ENCODE data around the gene CASR. TPM values are rescaled to one million over a fixed set of nuclear protein-coding genes. Genes with fewer than 3 reads are reported as not detected.

The CASR gene
- total RNA-seq, 1 donor: not detected

DNA sequence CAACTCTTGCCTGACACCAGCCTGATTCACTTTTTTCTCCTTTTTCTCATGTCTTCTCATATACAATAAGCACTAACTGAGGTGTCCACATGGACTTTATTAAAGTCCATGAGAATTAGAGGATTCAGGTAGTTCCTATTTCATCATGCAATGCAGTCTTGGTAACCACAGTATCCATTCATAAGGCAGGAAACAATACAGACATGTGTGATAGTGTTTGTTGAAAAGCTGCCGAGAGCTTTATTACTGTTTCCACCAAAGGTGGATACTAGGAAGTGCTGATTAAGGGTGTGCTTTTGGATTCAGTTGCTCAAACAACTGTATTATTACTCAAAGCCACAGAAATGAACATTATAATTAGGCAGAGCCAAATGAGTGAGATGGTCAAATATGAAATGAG, 5.3 kb downstream of the CASR start:
- no peak for DNase-seq (ENCODE audit: insufficient read length, low spot score, missing footprints)
- no peak overlapping the region for H3K27ac ChIP-seq (ENCODE audit: low read depth, low read length)
- no peak overlapping the region for H3K4me3 ChIP-seq (ENCODE audit: insufficient read depth, low read length)
- H3K4me1 ChIP-seq (ENCODE audit: insufficient read depth, low read length): no peaks in the 10 kb centered on the region
- no peaks in the 10 kb centered on the region for H3K36me3 ChIP-seq (ENCODE audit: insufficient read depth, low read length)
- H2AFZ ChIP-seq (ENCODE audit: low read length): no peak overlapping the region
- no peaks in the 10 kb centered on the region for H3K79me2 ChIP-seq (ENCODE audit: insufficient read depth, low read length)
- H3K27me3 ChIP-seq (ENCODE audit: insufficient read depth, low read length): peaks cover 13% of the 10 kb centered on the region
- no peaks in the 10 kb centered on the region for H4K20me1 ChIP-seq (ENCODE audit: insufficient read depth, low read length)
- peaks cover 3% of the 10 kb centered on the region for H3K9me3 ChIP-seq (ENCODE audit: low read depth, low read length)
- no peak for TF ChIP-seq CTCF (IDR thresholded peaks at IDR 0.05; ENCODE audit: extremely low read depth, low read depth, low read length)
- no peak overlapping the region for H3K4me2 ChIP-seq (ENCODE audit: insufficient read depth, low read length)

DNA sequence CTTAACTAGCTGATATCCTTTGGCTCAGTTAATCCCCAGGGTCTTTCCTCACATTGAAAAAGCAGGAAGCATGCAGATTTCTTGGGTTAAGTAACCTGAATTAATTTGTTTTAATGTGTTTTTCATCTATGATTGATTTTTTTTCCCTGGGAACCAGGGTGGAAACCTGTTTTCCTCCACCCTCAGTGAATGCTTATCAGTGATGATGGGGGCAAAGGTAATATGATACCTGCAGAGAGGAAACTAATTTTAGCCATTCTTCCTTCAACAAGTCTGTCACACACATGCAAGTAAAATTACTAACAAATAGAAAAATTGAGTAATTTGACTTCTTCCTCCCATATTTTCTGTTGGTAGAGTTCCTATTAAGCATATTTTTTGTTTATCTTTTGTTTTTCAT, 5.9 kb downstream of the CASR start:
- no peak for DNase-seq (ENCODE audit: insufficient read length, low spot score, missing footprints)
- H3K4me2 ChIP-seq (ENCODE audit: insufficient read depth, low read length): no peak overlapping the region
- TF ChIP-seq CTCF (IDR thresholded peaks at IDR 0.05; ENCODE audit: extremely low read depth, low read depth, low read length): no peak

GRCh38 chr3:122190525-122190924, 7.1 kb downstream of the CASR start:
- Histone ChIP-seq H3K36me3 (ENCODE audit: insufficient read depth, low read length) (no peaks in the 10 kb centered on the region), H4K20me1 (ENCODE audit: insufficient read depth, low read length) (no peaks in the 10 kb centered on the region), H3K4me2 (ENCODE audit: insufficient read depth, low read length) (no peak overlapping the region), H3K79me2 (ENCODE audit: insufficient read depth, low read length) (no peaks in the 10 kb centered on the region), H3K9me3 (ENCODE audit: low read depth, low read length) (peaks cover 3% of the 10 kb centered on the region), H3K27ac (ENCODE audit: low read depth, low read length) (no peak overlapping the region), H3K4me3 (ENCODE audit: insufficient read depth, low read length) (no peak overlapping the region), H3K4me1 (ENCODE audit: insufficient read depth, low read length) (no peaks in the 10 kb centered on the region), H2AFZ (ENCODE audit: low read length) (no peak overlapping the region), H3K27me3 (ENCODE audit: insufficient read depth, low read length) (peaks cover under 1% of the 10 kb centered on the region)
- TF ChIP-seq CTCF (IDR thresholded peaks at IDR 0.05; ENCODE audit: extremely low read depth, low read depth, low read length): no peak
- DNase-seq (ENCODE audit: insufficient read length, low spot score, missing footprints): no peak

More for the DNA sequence above, 5.9 kb downstream of the CASR start:
- Histone ChIP-seq H3K27ac (ENCODE audit: low read depth, low read length) (no peak overlapping the region), H3K4me3 (ENCODE audit: insufficient read depth, low read length) (no peak overlapping the region), H3K79me2 (ENCODE audit: insufficient read depth, low read length) (no peaks in the 10 kb centered on the region), H4K20me1 (ENCODE audit: insufficient read depth, low read length) (no peaks in the 10 kb centered on the region), H2AFZ (ENCODE audit: low read length) (no peak overlapping the region), H3K4me1 (ENCODE audit: insufficient read depth, low read length) (no peaks in the 10 kb centered on the region), H3K36me3 (ENCODE audit: insufficient read depth, low read length) (no peaks in the 10 kb centered on the region), H3K27me3 (ENCODE audit: insufficient read depth, low read length) (peaks cover 12% of the 10 kb centered on the region), H3K9me3 (ENCODE audit: low read depth, low read length) (peaks cover 3% of the 10 kb centered on the region)

DNA sequence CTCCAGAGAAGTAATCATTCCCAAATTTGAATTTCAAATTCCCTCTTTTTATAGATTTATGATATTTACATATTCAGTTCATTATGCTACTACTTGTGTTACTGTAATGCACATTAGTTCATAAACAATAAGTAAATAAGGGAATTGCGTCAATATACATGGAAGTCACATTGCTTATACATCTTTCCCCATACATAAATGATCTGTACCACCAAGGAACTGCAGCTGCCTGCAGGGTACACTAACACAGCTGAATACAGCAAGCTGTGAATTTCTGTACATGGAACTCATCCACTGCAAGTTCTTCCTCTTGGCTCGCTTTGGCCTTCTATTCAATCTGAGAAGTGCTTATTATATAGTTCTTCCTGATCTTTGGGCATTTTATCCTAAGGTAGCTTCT, 15.5 kb downstream of the CASR start:
- DNase-seq (ENCODE audit: insufficient read length, low spot score, missing footprints): no peak
- no peak for TF ChIP-seq CTCF (IDR thresholded peaks at IDR 0.05; ENCODE audit: extremely low read depth, low read depth, low read length)
- Histone ChIP-seq H3K79me2 (ENCODE audit: insufficient read depth, low read length) (no peaks in the 10 kb centered on the region), H3K27ac (ENCODE audit: low read depth, low read length) (no peak overlapping the region), H2AFZ (ENCODE audit: low read length) (no peak overlapping the region), H3K9me3 (ENCODE audit: low read depth, low read length) (no peaks in the 10 kb centered on the region), H4K20me1 (ENCODE audit: insufficient read depth, low read length) (no peaks in the 10 kb centered on the region), H3K36me3 (ENCODE audit: insufficient read depth, low read length) (no peaks in the 10 kb centered on the region), H3K27me3 (ENCODE audit: insufficient read depth, low read length) (no peaks in the 10 kb centered on the region), H3K4me1 (ENCODE audit: insufficient read depth, low read length) (no peaks in the 10 kb centered on the region), H3K4me3 (ENCODE audit: insufficient read depth, low read length) (no peak overlapping the region), H3K4me2 (ENCODE audit: insufficient read depth, low read length) (no peak overlapping the region)
